Breast epithelium (tissue), 3 donors: ENCODE results near the gene FBXL4.

Source experiments
- CTCF ChIP-seq, 3 donors: fragments of 450-650 bp; IDR thresholded peaks; one replicate each; pipeline ENCODE4 v1.5.1; 2016 to 2017; ENCODE audit warnings: antibody characterized with exemption in 3 of 3, mild to moderate bottlenecking in 3 of 3, moderate library complexity in 3 of 3
- POLR2AphosphoS5 ChIP-seq, 3 donors: sonication (generic); formaldehyde crosslinking; IDR thresholded peaks; one replicate each; pipeline ENCODE4 v1.6.1; 2017; ENCODE audit warnings: antibody characterized with exemption in 3 of 3

- no peak for TF ChIP-seq CTCF (IDR thresholded peaks at IDR 0.05)
- TF ChIP-seq POLR2AphosphoS5 (IDR thresholded peaks at IDR 0.05): no peak
Measured at GRCh38 chr6:98827295-98828159, 120.2 kb downstream of the FBXL4 start.
